GM21825 (cell line): ENCODE measurements around the gene MGAT4C.

Source experiments
- ATAC-seq: cut with Tn5 transposase; IDR thresholded peaks from one replicate; pipeline ENCODE4 v1.9.1; 2021; ENCODE audit warnings: mild to moderate bottlenecking, moderate library complexity; ENCODE audit not compliant: unreplicated experiment

Gene MGAT4C

GRCh38 chr12:85985996-85986395 is 270.2 kb downstream of the MGAT4C start:
- ATAC-seq, result no peak

GRCh38 chr12:85983601-85984000 is 272.6 kb downstream of the MGAT4C start:
- ATAC-seq, result no peak

GRCh38 chr12:85979641-85980040 is 276.6 kb downstream of the MGAT4C start:
- no peak for ATAC-seq

GRCh38 chr12:85975716-85976115 is 280.5 kb downstream of the MGAT4C start:
- no peak for ATAC-seq

GRCh38 chr12:85971800-85972199 is 284.4 kb downstream of the MGAT4C start:
- ATAC-seq, result no peak

GRCh38 chr12:85968606-85969005 is 287.6 kb downstream of the MGAT4C start:
- ATAC-seq, result no peak

- ATAC-seq, result no peak
Observed at GRCh38 chr12:85963326-85963725, 292.9 kb downstream of the MGAT4C start.

GRCh38 chr12:85956081-85956480 is 300.1 kb downstream of the MGAT4C start:
- ATAC-seq, result no peak

GRCh38 chr12:85955127-85955526 is 301.1 kb downstream of the MGAT4C start:
- no peak for ATAC-seq

- no peak for ATAC-seq
Observed at GRCh38 chr12:85951823-85952222, 304.4 kb downstream of the MGAT4C start.

GRCh38 chr12:85949253-85949652 is 306.9 kb downstream of the MGAT4C start:
- ATAC-seq, result no peak

GRCh38 chr12:85948340-85948739 is 307.9 kb downstream of the MGAT4C start:
- ATAC-seq, result no peak

- no peak for ATAC-seq
Observed at GRCh38 chr12:85947286-85947685, 308.9 kb downstream of the MGAT4C start.

- ATAC-seq, result no peak
Observed at GRCh38 chr12:85946375-85946774, 309.8 kb downstream of the MGAT4C start.

GRCh38 chr12:85927166-85927565 is 329.0 kb downstream of the MGAT4C start:
- no peak for ATAC-seq

- no peak for ATAC-seq
Observed at GRCh38 chr12:85923767-85924331, 332.3 kb downstream of the MGAT4C start.

GRCh38 chr12:85920324-85920947 is 335.8 kb downstream of the MGAT4C start:
- peak; percentile 69 for ATAC-seq
